Prostate gland (tissue), 2 donors: ENCODE results near the gene RELT. TPM values are rescaled to one million over a fixed set of nuclear protein-coding genes. Genes with fewer than 3 reads are reported as not detected.

Experiments used
- DNase-seq: peaks from one replicate; pipeline ENCODE4 v3.0.0-alpha.2; 2019; ENCODE audit warnings: low spot score
- H3K27ac ChIP-seq, 2 donors: fragments of 200-600 bp; sonication (generic); 2 replicates each; pipeline ENCODE4 v1.5.1; 2017 to 2019
- H3K27me3 ChIP-seq: fragments of 200-600 bp; sonication (generic); replicated peaks from 2 replicates; pipeline ENCODE4 v1.5.1; 2019; ENCODE audit not compliant: insufficient read depth
- H3K36me3 ChIP-seq, 2 donors: fragments of 200-600 bp; sonication (generic); 1 replicate in 1 of 2; 2 replicates in 1 of 2; pipeline versions ENCODE4 v1.5.1 to v1.8.1; 2017 to 2019
- H3K4me1 ChIP-seq: fragments of 200-600 bp; sonication (generic); replicated peaks from 2 replicates; pipeline ENCODE4 v1.5.1; 2019
- H3K4me3 ChIP-seq, 2 donors: fragments of 200-600 bp; sonication (generic); 2 replicates each; pipeline ENCODE4 v1.5.1; 2017 to 2019
- H3K9me3 ChIP-seq: fragments of 200-600 bp; sonication (generic); 2 replicates; pipeline ENCODE4 v1.5.1; 2017
- POLR2A ChIP-seq: fragments of 450-650 bp; IDR thresholded peaks from one replicate; pipeline ENCODE4 v1.6.1; 2016; ENCODE audit warnings: antibody characterized with exemption, mild to moderate bottlenecking
- POLR2AphosphoS5 ChIP-seq: sonication (generic); formaldehyde crosslinking; IDR thresholded peaks from one replicate; pipeline ENCODE4 v1.6.1; 2017; ENCODE audit warnings: antibody characterized with exemption
- WGBS: methylation state at CpG from one replicate; pipeline ENCODE4 v1.1.5; 2018; 5-methylcytosine and 5-hydroxymethylcytosine counted together
- intact Hi-C: fragments of 100-400 bp; cut with DNase I; formaldehyde crosslinking; loops from one replicate; pipeline ENCODE4 v1.14.2; 2022
- total RNA-seq, 2 donors: library from RNA; depleted of rRNA; stranded (reverse); fragments of >200 nt; gene quantifications; one replicate each; pipeline ENCODE4 v1.1.0, GENCODE V29; 2016
- TF ChIP-seq, protein P1 (sequence below), 4 experiments: fragments of 200-600 bp in 2 of 4; fragments of 450-650 bp in 2 of 4; sonication (generic) in 2 of 4; IDR thresholded peaks; 1 replicate in 3 of 4; 2 replicates in 1 of 4; pipeline ENCODE4 v1.5.1; 2016 to 2019; ENCODE audit warnings: antibody characterized with exemption in 4 of 4, mild to moderate bottlenecking in 2 of 4, moderate library complexity in 2 of 4

RELT gene
- total RNA-seq, 2 donors from 2014 or later, result 0.96 to 10.3 TPM

DNA sequence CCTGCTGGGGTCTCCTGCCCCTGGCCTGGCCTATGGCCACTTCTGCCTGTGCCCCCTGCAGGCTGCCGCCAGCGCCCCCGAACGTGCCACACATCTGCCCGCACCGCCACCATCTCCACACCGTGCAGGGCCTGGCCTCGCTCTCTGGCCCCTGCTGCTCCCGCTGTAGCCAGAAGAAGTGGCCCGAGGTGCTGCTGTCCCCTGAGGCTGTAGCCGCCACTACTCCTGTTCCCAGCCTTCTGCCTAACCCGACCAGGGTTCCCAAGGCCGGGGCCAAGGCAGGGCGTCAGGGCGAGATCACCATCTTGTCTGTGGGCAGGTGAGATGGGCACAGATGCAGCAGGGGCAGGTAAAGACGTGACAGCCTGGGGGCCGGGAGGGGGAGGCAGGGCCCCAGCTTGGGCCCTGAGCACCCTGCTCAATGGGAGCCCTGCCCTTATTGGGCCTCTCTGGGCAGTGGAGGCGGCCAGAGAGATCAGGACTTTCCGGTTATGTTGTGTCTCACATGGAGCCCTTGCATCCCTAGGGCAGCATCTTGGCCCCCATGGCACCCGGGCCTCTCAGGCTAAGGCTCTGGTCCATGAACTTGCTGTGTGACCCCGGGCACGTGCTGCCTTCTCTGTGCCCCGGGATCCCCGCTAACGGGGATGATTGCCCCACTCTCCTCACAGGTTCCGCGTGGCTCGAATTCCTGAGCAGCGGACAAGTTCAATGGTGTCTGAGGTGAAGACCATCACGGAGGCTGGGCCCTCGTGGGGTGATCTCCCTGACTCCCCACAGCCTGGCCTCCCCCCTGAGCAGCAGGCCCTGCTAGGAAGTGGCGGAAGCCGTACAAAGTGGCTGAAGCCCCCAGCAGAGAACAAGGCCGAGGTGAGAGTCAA is 18.5 kb downstream of the RELT start:
- no peak overlapping the region for H3K27ac ChIP-seq
- no peak for TF ChIP-seq POLR2A
- TF ChIP-seq POLR2AphosphoS5, result no peak
- TF ChIP-seq, protein P1, sequence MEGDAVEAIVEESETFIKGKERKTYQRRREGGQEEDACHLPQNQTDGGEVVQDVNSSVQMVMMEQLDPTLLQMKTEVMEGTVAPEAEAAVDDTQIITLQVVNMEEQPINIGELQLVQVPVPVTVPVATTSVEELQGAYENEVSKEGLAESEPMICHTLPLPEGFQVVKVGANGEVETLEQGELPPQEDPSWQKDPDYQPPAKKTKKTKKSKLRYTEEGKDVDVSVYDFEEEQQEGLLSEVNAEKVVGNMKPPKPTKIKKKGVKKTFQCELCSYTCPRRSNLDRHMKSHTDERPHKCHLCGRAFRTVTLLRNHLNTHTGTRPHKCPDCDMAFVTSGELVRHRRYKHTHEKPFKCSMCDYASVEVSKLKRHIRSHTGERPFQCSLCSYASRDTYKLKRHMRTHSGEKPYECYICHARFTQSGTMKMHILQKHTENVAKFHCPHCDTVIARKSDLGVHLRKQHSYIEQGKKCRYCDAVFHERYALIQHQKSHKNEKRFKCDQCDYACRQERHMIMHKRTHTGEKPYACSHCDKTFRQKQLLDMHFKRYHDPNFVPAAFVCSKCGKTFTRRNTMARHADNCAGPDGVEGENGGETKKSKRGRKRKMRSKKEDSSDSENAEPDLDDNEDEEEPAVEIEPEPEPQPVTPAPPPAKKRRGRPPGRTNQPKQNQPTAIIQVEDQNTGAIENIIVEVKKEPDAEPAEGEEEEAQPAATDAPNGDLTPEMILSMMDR (IDR thresholded peaks at IDR 0.05), result no peak
- WGBS, result 88% methylated on average over 34 of the region's 34 CpGs
- H3K9me3 ChIP-seq, result no peaks in the 10 kb centered on the region
- no peaks in the 10 kb centered on the region for H3K4me1 ChIP-seq
- H3K27me3 ChIP-seq, result no peaks in the 10 kb centered on the region
- no peak overlapping the region for H3K4me3 ChIP-seq
- intact Hi-C loops, result loop anchor here (5.0 kb wide), 2 partner anchors 42 to 87 kb away; partner anchors contain the start of gene ARHGEF17
- H3K36me3 ChIP-seq, result no peaks in the 10 kb centered on the region
- DNase-seq, result no peak

DNA sequence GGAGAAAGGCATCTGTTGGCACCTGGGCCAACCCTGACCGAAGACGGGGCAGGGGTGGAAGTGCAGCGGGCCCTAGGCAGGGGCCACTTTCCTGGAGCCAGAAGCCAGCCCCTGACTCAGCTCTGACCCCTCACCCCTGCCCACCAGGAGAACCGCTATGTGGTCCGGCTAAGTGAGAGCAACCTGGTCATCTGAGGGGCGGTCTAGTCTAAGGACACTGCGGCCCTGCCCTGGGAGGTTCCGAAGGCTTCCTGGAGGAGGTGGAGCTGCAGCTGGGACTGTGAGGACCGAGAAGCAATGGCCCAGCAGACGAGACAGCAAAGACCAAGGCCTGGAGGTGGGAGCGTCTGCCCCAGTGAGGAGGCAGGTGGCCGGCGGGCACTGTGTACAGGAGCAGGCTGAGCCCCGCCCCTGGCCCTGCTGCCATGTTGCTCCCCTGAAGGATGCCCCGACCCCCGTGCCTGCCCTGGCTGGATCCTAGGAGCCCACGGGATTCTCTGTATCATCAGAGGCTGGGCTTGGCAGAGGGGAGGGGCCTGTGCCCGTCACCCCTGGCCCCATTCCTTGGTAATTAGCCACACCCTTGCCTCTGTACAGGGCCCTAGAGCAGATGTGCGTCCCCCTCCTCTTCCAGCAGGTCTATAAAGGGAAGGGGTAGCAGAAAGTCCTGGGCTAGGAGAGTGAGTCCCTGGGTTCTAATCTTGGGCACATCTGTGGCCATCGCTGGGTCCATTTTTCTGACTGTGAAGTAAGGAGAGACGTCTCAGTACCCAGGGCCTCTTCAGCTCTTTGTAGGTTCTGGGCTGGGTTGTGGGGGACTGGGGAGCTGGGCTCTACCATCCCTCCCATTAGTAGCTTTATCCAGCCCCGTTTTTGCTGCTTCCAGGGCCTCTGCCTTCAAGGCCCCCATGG is 19.4 kb downstream of the RELT start:
- intact Hi-C loops, result no loop called here
- H3K9me3 ChIP-seq, result no peaks in the 10 kb centered on the region
- no peaks in the 10 kb centered on the region for H3K4me1 ChIP-seq
- H3K27me3 ChIP-seq, result no peaks in the 10 kb centered on the region
- H3K4me3 ChIP-seq, result no peak overlapping the region
- TF ChIP-seq POLR2A (no peak), POLR2AphosphoS5 (no peak)
- TF ChIP-seq, protein P1 (IDR thresholded peaks at IDR 0.05), result no peak
- H3K36me3 ChIP-seq, result no peaks in the 10 kb centered on the region
- WGBS, result 84% methylated on average over 20 of the region's 22 CpGs
- H3K27ac ChIP-seq, result no peak overlapping the region
- no peak for DNase-seq

DNA sequence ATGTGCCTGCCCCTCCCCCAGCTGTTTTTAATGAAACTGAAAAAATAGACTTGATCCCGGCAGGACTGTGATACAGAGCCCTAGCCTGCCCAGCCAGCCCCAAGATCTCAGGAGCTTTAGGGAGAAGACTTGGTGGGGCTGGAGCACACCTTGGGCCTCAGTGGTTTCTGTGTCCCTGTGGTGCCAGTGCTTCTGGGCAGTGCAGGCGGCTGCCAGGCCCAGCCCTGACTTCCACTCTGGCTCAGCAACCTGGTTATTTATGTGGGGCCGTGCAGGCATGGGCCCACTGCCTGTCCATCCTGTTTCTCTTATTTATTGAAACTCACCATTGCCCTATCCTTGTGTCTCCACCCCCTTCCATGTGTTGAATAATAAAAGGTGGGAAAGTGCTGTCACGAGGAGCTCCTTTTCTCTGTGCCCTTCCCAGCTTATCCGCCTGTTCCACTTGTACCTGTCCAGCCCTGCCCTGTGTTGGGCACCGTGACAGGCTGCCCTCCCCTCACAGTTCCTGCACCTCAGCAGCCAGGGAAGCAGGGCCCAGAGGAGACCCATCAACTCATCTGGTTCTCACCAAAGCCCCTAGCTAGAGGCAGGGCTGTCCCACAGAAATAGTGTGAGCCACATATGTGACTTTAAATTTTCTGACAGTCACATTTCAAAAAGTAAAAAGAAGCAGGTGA is 20.2 kb downstream of the RELT start:
- no peak for DNase-seq
- no peaks in the 10 kb centered on the region for H3K9me3 ChIP-seq
- WGBS, result 54% methylated on average over 6 of the region's 6 CpGs
- TF ChIP-seq POLR2AphosphoS5 (no peak), POLR2A (no peak)
- TF ChIP-seq, protein P1 (IDR thresholded peaks at IDR 0.05), result no peak
- no peaks in the 10 kb centered on the region for H3K4me1 ChIP-seq
- H3K36me3 ChIP-seq, result no peaks in the 10 kb centered on the region
- no peak overlapping the region for H3K4me3 ChIP-seq
- no peak overlapping the region for H3K27ac ChIP-seq
- intact Hi-C loops, result no loop called here
- H3K27me3 ChIP-seq, result no peaks in the 10 kb centered on the region

DNA sequence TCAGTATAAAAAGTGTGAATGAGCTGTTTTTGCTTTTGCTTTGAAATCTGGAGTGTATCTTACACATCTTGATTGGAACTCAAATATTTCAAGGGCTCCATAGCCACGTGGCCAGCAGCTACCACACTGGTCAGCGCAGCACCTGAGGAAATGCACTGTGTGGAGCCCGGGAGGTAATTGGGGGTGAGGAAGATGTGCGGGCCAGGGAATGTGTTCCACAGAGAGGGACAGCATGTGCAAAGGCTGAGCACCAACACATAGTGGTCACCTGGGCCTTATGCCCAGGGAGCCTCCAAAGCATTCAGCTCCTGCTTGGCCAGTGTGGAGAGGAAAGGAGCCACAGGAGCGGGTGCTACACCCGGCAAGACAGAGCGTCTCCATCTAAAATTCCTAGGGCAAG is 20.8 kb downstream of the RELT start:
- Histone ChIP-seq H3K27ac (no peak overlapping the region), H3K9me3 (no peaks in the 10 kb centered on the region), H3K4me1 (no peaks in the 10 kb centered on the region), H3K4me3 (no peak overlapping the region), H3K27me3 (no peaks in the 10 kb centered on the region), H3K36me3 (no peaks in the 10 kb centered on the region)
- intact Hi-C loops, result no loop called here
- TF ChIP-seq, protein P1 (IDR thresholded peaks at IDR 0.05), result no peak
- no peak for TF ChIP-seq POLR2A
- no peak for TF ChIP-seq POLR2AphosphoS5
- WGBS, result 64% methylated on average over 7 of the region's 7 CpGs
- DNase-seq, result no peak
